ENCODE data around the gene UCK2. TPM values are rescaled to one million over a fixed set of nuclear protein-coding genes. Genes with fewer than 3 reads are reported as not detected.

Gene UCK2
- total RNA-seq, 1 experiment from 2014 or later, result 91.2 TPM

GRCh38 chr1:165842023-165842670 is 14.7 kb downstream of the UCK2 start:
- in situ Hi-C loops (cut with HindIII; ENCODE audit: low pct_unique_long_range_greater_than_20kb, low sequenced_read_pairs), result no loop called here
- CTCF ChIA-PET, result no interaction called here

GRCh38 chr1:165842671-165843129 is 15.3 kb downstream of the UCK2 start:
- ChIA-PET CTCF (no interaction called here), POLR2A (no interaction called here)
- TF ChIP-seq, protein P1, sequence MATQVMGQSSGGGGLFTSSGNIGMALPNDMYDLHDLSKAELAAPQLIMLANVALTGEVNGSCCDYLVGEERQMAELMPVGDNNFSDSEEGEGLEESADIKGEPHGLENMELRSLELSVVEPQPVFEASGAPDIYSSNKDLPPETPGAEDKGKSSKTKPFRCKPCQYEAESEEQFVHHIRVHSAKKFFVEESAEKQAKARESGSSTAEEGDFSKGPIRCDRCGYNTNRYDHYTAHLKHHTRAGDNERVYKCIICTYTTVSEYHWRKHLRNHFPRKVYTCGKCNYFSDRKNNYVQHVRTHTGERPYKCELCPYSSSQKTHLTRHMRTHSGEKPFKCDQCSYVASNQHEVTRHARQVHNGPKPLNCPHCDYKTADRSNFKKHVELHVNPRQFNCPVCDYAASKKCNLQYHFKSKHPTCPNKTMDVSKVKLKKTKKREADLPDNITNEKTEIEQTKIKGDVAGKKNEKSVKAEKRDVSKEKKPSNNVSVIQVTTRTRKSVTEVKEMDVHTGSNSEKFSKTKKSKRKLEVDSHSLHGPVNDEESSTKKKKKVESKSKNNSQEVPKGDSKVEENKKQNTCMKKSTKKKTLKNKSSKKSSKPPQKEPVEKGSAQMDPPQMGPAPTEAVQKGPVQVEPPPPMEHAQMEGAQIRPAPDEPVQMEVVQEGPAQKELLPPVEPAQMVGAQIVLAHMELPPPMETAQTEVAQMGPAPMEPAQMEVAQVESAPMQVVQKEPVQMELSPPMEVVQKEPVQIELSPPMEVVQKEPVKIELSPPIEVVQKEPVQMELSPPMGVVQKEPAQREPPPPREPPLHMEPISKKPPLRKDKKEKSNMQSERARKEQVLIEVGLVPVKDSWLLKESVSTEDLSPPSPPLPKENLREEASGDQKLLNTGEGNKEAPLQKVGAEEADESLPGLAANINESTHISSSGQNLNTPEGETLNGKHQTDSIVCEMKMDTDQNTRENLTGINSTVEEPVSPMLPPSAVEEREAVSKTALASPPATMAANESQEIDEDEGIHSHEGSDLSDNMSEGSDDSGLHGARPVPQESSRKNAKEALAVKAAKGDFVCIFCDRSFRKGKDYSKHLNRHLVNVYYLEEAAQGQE (IDR thresholded peaks at IDR 0.05; ENCODE audit: insufficient read depth in 1 of 2, low read depth in 2 of 2, low read length in 1 of 2), result no peak
- TF ChIP-seq TCF7L2 (IDR thresholded peaks at IDR 0.05; ENCODE audit: low read depth, low read length) (no peak), SIN3A (IDR thresholded peaks at IDR 0.05; ENCODE audit: borderline replicate concordance, insufficient read depth, low read depth, low read length) (no peak), POLR2AphosphoS5 (IDR thresholded peaks at IDR 0.05; ENCODE audit: low read depth, low read length) (no peak)
- TF ChIP-seq, protein P2, sequence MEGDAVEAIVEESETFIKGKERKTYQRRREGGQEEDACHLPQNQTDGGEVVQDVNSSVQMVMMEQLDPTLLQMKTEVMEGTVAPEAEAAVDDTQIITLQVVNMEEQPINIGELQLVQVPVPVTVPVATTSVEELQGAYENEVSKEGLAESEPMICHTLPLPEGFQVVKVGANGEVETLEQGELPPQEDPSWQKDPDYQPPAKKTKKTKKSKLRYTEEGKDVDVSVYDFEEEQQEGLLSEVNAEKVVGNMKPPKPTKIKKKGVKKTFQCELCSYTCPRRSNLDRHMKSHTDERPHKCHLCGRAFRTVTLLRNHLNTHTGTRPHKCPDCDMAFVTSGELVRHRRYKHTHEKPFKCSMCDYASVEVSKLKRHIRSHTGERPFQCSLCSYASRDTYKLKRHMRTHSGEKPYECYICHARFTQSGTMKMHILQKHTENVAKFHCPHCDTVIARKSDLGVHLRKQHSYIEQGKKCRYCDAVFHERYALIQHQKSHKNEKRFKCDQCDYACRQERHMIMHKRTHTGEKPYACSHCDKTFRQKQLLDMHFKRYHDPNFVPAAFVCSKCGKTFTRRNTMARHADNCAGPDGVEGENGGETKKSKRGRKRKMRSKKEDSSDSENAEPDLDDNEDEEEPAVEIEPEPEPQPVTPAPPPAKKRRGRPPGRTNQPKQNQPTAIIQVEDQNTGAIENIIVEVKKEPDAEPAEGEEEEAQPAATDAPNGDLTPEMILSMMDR (IDR thresholded peaks at IDR 0.05), result no peak
- Histone ChIP-seq H3K27me3 (ENCODE audit: control insufficient read depth, insufficient read depth, low read length) (no peaks in the 10 kb centered on the region), H3K4me3 (ENCODE audit: low read depth in 2 of 2, low read length in 2 of 2) (no peak overlapping the region), H3K4me1 (ENCODE audit: control insufficient read depth, insufficient read depth, low read length) (peaks cover 31% of the 10 kb centered on the region), H3K9me3 (ENCODE audit: control insufficient read depth, insufficient read depth, low read depth, low read length) (no peaks in the 10 kb centered on the region), H3K27ac (ENCODE audit: low read length) (no peak overlapping the region), H3K36me3 (ENCODE audit: control insufficient read depth, insufficient read depth, low read length) (no peaks in the 10 kb centered on the region)
- intact Hi-C loops (cut with micrococcal nuclease; ENCODE audit: unreplicated experiment) (no loop called here), in situ Hi-C loops (cut with HindIII; ENCODE audit: low pct_unique_long_range_greater_than_20kb, low sequenced_read_pairs) (no loop called here)
- DNase-seq (ENCODE audit: low read depth, low spot score) (no peak), ATAC-seq (no peak)
- BruUV-seq (replicated peaks), result no TSS peak

More at GRCh38 chr1:165842023-165842670, 14.7 kb downstream of the UCK2 start:
- Histone ChIP-seq H3K4me3 (ENCODE audit: low read depth in 2 of 2, low read length in 2 of 2) (no peak overlapping the region), H3K36me3 (ENCODE audit: control insufficient read depth, insufficient read depth, low read length) (no peaks in the 10 kb centered on the region), H3K4me1 (ENCODE audit: control insufficient read depth, insufficient read depth, low read length) (peaks cover 35% of the 10 kb centered on the region), H3K27ac (ENCODE audit: low read length) (no peak overlapping the region), H3K27me3 (ENCODE audit: control insufficient read depth, insufficient read depth, low read length) (no peaks in the 10 kb centered on the region), H3K9me3 (ENCODE audit: control insufficient read depth, insufficient read depth, low read depth, low read length) (no peaks in the 10 kb centered on the region)
- ATAC-seq (no peak), DNase-seq (ENCODE audit: low read depth, low spot score) (no peak)
- POLR2A ChIA-PET, result no interaction called here
- TF ChIP-seq, protein P2 (IDR thresholded peaks at IDR 0.05), result no peak
- TF ChIP-seq TCF7L2 (IDR thresholded peaks at IDR 0.05; ENCODE audit: low read depth, low read length) (no peak), SIN3A (IDR thresholded peaks at IDR 0.05; ENCODE audit: borderline replicate concordance, insufficient read depth, low read depth, low read length) (no peak), POLR2AphosphoS5 (IDR thresholded peaks at IDR 0.05; ENCODE audit: low read depth, low read length) (no peak)
- TF ChIP-seq, protein P1 (IDR thresholded peaks at IDR 0.05; ENCODE audit: insufficient read depth in 1 of 2, low read depth in 2 of 2, low read length in 1 of 2), result no peak
- no TSS peak for BruUV-seq (replicated peaks)
- intact Hi-C loops (cut with micrococcal nuclease; ENCODE audit: unreplicated experiment), result no loop called here
